HPDE6-E6E7 (cell line): ENCODE measurements around the gene COL6A2.
"Not testable (repeated sequence)": the region's sequence is repeated elsewhere in the genome, so short reads cannot be mapped to it uniquely, and the experiment has no call there.

Experiments used
- DNase-seq: peaks from one replicate; pipeline ENCODE4 v3.0.0; 2011; ENCODE audit warnings: missing footprints; ENCODE audit errors: extremely low spot score

Gene COL6A2

DNA sequence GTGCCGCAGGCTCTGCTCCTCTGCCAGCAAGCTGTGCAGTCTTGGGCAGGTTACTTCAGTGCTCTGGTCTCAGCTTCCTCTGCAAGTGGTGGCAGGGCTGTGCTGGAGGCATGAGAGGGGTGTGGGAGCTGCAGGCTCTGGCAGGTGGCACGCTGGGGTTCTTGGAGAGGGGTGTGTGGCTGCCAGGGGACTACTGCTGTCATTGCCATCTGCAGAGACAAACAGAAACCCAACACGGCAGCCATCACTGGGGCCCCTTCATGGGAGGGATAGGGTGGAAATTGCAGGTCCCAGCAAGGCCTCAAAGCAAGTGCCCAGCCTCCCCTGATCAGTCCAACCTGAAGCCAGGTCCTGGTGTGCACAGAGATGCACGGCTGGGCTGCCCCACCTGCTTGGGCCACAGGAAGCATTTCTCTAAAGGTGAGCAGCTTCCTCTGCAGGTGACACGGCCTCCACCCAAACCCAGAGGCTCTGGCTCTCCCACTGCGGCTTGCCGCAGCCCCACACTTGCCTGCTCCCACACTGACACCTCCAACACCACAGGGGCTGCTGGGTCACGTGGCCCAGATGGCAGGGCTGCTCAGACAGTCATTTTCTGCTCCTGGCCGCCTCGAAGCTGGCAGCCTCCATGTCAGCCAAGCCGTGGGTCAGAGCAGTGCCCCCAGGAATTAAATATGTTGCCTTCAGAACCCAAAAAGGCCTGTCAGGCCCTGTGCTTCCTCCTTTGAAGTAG, 4.1 kb upstream of the COL6A2 start:
- no peak for DNase-seq

DNA sequence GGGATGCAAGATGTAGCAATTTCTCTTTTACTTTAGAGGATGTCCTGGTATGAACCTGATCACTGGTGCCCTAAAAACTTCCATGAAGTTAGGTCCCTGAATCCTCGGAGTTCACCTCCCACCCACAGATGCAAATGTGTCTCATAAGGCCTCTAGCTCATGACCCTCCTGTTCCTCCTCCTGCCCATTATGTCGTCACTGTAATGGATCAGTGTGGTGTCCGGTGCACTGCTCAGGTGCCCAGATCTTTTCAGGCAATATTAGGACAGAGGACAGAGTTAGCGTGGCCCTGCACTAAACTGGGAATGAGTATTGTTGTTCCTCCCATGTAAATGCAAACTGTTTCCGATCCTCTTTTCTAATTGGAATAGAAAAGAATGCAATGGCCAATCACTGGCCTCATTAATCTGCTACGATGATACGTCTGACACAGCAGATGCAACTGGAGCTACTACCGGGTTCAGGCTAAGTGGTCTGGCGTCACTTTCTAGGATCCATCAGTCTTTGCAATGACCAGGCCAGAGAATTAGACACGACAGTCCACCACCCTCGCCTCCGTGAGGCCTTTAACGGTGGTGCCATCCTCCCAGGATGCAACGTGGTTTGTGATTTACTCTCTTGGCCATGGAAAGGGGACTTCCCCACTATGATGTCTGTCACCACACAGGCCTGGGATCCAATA, 3.4 kb upstream of the COL6A2 start:
- DNase-seq: no peak

DNA sequence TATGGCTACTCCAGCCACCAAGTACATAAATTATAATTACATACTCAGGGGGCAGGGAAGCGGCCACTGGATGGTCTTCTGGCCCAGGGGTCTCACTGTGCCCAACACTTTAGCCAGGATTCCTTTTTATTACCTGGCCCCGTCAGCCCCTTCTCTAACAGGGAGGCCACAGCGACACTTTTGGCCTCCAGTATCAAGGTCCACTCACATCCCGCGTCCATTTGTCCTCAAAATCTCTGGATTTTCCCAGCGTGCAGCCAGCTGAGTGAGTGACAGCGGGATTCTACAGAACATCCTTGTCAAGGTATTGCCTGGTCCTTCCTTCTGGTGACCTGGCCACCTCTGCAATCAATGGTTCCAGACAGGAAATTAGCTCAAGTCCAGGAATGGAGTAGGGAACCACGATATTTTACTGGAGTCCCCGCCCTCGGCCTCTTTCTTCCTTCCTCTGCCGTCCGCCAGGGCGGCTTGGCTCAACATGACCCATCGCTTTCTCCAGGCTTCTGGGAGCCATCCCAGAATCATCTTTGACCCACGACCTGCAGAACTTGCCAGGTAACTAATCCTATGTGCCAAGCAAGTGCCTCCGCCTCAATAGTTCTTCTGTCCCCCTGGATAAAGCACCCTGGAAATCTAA, 2.7 kb upstream of the COL6A2 start:
- DNase-seq: no peak

DNA sequence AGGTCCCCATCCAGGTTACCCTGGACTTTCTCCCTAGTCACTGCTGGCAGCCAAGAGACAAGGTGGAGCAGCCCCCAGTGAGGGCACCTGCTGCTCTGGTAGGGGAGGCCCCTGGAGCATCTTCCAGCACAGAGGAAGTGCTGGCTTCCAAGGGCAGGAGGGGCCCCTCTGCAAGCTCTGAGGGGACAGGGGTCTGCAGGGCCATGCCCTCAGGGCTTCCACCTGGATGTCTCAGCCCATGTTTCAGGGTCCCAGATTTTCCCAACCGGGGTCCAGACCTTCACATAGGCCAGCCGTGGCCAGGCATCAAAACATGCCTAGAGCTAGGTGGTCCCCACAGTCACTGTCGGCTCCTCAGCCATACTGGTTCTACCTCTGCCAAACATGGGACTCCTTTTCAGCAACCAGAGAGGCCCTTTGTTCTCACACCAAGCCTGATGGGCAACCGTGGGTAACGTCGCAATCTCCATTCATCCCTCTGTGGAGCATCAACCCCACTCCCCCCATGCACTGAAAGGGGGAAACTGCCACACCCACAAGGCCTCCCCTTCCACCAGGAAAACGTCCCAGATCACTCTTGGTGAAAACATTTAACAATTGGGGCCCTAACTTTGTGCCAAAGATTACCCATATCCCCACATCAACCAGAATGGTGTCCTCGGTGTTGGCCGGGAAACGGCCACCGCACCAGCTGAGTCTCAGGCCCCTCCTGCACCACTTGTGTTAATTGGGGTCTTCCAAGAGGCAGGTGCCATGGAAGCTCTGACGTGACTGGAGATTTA, 1.9 kb upstream of the COL6A2 start:
- DNase-seq: no peak

DNA sequence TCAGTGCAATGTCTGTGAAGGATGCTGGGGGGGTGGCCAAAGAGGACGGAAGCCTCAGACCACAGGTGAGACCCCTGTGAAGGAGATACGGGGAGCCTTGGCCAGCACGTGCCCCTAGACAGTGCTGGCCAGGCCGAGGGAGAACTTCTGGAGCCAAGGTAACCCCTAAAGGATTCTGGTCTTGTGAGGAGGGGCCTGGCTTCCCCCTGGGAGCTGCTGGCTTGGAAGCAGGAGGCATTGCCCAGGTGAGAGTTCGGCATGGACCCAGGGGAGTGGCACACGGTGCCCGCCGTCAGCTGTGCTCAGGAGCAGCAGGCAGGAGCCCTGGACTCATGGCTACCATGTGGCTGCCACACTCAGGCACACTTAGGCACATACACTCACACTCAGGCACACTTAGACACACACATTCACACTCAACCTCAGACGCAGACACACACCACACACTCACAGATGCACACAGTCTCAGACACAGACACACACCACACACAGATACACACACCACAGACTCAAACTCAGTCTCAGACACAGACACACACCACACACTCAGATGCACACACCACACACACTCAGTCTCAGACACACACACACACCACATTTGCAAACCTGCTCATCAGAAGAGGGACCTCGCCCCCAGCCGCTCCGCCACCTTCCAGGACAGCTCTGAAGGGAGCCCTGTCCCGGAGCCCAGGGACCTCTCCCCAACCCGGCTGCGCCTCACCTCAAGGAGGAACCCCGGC, 1.1 kb upstream of the COL6A2 start:
- DNase-seq: no peak

DNA sequence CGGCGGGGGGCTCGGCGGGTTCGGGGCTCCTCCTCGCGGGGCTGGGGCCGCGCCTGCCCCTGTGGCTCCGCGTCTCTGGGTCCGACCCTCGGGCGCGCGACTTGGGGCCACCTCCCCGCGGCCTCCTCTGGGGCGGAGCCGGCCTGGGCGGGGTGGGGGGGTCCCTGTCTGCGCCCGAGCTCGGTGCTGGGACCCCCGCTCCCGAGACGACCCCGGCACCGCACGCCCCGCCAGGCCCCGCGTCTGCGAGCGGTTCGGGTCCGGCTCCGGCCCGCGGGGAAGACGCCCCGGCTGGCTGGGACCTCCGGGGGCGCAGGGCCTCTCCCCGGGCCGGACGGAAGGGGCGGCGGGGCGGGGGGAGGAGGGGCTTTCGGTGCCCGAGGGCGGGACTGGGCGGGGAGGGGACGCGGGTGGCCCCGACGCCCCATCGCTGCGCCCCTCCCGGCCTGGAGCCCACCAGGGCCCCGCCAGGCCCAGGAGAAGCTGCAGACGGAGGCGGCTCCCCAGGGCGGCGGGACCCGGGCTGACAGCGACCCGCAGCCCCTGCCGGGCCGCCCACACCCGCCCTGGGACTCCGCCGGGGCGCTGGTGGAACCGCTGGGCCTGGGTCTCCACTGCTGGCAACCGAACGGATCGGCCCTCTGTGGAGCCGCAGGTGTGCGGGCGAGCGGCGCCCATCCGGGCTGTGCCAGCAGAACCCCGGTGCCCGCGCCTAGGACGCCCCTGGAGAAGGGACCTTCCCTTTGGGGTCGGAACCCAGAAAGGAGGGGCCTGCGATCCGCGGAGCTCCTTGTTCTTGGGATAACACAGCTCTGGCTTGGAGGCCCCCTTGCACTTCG, 610 bp downstream of the COL6A2 start:
- DNase-seq: no peak

DNA sequence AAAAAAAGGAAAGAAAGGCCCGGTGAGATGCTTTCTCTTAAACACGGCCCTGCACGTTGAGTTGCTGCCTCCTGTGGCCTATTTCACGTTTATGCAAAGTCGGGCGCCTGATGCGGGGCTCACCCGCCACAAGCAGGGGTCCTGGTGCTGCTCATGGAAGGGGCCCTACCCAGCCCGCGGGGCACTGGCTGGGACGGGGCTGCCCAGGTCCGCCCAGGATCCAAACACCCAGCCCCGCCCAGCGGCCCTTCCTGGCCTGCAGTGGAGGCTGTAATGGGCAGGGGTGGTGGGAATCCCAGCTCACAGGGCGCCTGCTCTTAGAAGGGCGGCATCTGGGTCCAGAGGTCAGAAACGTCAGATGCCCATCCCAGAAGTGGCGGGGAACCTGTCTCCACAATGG, 1.6 kb downstream of the COL6A2 start:
- no peak for DNase-seq

DNA sequence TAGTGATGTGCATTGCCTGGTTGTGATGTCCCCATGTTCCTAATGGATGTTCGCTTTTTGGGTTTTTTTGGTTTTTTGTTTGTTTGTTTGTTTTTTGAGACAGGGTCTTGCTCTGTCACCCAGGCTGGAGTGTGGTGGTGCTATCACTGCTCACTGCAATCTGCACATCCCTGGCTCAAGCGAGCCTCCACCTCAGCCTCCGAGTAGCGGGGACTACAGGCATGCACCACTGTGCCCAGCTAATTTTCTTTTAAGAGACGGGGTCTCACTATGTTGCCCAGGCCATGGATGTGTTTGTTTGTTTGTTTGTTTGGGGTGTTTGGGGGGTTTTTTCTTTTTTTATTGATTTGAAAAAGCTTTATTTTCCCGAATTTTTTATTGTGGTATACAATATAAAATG, 2.1 kb downstream of the COL6A2 start:
- DNase-seq: no peak

DNA sequence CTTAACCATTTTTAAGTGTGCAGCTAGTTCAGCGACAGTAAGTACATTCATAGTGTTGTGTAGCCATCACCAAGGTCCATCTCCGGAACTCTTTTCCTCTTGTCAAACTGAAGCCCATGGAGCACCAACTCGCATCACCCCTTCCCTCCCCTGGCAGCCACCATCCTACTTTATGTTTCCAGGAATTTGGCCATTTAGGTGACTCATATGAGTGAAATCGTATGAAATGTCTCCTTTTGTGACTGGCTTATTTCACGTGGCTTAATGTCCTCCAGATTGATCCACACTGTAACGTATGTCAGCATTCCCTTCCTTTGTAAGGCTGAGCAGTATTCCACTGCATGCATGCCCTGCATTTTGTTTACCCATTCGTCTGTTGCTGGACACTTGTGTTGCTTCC, 2.5 kb downstream of the COL6A2 start:
- no peak for DNase-seq

DNA sequence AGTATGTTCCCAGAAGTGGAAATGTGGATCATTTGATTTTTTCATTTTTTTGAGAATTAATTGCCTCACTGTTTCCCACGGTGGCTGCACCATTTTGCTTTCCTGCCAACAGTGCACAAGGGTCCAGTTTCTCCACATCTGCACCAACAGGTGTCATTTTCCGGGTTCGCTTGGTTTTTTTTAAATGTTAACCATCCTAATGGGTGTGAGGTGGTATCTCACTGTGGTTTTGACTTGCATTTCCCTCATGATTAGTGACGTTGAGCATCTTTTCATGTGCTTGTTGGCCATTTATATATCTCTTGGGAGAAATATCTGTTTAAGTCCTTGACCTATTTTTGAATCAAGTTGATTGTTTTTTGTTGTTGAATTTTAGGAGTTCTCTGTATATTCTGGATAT, 3.0 kb downstream of the COL6A2 start:
- DNase-seq: no peak

DNA sequence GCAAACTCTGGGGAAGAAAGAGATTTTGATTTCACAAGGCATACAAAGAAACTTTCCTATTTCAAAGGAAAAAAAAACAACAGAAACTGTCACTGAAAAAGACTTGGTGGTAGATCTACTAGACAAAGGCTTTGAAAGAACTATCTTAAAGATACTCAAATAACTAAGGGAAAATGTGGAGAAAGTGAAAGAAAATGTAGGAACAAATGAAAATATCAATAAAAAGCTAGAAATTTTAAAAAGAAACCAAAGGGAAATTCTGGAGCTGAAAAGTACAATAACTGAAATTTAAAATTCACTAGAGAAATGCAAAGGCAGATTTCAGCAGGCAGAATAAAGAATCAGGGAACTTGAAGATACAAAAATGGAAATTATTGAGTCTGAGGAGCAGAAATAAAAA, 6.2 kb downstream of the COL6A2 start:
- no peak for DNase-seq

DNA sequence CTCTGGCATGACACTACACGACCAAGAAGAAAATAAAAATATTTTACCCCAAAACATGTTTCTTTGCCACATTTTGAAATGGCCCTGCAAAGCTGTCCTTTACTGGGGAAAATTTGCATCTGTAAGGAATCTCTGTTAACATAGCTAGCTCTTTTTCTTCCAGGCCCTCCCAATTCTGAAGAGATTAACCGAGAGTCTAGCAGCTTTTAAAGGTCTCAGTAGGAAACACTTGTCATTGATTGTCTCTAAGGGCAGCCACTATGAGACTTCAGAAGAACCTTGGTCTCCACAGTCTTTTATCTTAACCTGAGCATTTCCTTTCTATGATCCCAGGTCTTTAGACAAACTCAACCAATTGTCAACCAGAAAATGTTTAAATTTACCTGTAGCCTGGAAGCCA, 9.5 kb downstream of the COL6A2 start:
- DNase-seq: not testable (repeated sequence)

DNA sequence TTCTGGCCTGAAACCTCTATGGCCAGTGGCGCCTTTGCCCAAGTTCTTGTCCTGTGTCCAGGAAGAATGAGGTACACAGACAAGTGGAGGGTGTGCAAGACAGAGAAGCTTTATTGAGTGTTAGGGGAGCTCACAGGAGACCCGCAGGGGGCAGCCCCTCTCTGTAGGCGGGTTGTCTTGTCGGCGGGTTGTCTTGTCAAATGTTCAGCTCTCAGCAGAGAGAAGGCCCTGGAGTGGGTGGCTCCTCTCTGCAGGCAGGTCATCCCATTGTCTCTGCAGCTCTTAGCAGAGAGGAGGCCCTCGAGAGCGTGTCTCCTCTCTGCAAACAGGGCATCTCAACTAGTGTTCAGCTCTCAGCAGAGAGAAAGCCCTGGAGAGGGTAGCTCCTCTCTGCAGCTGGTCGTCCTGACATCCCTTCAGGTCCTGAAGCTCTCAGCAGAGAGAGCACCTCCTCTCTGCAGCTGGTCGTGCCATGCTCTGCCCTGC, 11.0 kb downstream of the COL6A2 start:
- no peak for DNase-seq

DNA sequence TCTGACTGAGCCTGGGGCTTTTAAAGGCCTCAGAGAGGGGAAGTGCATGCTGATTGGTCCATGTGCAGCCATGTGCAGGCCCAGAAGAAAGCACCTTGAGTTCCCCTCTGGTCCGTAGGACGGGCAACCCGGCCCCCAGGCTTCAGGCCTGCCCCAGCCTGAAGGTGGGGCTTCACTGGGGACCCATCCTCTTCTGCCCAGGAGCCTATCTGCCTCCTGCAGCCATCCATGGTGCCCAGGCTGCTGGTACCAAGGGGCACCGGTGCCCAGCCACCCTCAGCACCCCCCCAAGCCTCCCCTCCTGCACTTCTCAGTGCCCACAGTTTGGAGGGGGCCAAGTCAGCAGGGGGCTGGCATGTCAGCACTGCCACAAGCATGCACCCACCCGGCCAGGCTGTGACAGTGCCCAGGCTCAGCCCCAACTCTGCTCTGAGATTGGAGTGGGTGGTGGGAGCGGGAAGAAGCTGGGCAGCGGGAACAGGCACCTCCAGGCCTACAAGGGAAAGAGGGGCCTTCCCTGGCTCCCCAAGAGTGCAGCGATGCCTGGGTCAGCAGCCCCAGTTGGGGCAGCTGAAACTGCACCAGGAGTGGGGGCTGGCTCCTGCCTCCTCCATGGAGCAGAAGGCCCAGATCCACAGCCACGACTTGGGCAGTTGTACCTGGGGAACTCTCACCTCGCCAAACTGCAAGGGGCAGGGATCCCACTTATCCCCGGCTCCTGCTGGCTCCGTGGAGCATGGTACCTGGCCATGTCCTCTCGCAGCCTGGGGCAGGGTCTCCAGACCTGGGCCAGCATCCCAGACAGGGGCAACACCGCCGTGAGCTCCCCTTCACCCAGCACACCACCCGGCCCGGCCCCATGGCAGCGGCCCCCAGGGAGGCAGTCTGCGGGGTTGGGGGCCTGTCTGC, 11.7 kb downstream of the COL6A2 start:
- no peak for DNase-seq

DNA sequence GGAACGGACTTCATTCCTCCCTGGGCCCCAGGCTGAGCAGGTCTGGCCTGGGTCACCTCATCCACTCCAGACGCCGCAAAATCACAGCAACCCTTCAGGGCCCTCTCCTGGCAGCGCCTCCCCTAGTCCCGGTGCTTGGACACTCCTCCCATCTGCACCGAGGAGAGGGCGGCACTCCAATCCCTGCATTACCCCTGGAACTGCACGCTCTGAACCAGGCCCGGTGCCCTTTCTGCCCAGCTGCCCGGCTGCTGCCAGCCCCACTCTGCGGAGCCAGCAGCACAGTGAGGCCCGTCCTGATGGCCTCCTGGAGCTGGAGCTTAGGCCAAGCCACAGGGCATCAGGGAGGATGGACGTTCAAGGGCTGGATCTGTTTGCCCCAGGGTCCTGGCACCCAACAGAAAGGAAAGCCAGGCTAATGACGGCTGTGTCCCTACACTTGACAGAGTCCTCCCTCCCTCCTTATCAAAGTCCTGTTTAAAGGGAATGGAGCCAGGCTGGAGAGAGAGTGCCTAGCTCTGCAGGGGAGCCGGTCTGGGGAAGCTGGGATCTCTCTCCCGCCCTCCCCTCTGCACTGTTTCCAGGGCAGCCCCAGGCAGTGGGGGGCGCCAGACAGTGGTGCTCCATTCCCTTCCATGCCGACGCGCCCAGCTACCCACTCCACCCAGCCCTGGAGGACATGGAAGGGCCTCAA, 12.7 kb downstream of the COL6A2 start:
- DNase-seq: no peak

DNA sequence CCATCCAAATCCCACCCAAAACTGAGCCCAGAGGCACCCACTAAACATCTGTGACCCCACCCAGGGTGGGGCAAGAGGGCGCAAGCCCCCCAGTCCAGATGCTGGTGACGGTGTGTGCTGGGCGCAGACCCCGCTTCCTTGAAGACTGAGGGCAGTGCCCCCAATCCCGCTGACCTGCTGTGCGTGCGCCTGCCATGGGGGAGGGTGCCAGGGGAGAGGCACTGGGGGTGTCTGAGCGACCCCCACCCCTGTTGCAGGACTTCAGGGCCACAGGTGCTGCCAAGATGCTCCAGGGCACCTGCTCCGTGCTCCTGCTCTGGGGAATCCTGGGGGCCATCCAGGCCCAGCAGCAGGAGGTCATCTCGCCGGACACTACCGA, 13.3 kb downstream of the COL6A2 start:
- DNase-seq: no peak

DNA sequence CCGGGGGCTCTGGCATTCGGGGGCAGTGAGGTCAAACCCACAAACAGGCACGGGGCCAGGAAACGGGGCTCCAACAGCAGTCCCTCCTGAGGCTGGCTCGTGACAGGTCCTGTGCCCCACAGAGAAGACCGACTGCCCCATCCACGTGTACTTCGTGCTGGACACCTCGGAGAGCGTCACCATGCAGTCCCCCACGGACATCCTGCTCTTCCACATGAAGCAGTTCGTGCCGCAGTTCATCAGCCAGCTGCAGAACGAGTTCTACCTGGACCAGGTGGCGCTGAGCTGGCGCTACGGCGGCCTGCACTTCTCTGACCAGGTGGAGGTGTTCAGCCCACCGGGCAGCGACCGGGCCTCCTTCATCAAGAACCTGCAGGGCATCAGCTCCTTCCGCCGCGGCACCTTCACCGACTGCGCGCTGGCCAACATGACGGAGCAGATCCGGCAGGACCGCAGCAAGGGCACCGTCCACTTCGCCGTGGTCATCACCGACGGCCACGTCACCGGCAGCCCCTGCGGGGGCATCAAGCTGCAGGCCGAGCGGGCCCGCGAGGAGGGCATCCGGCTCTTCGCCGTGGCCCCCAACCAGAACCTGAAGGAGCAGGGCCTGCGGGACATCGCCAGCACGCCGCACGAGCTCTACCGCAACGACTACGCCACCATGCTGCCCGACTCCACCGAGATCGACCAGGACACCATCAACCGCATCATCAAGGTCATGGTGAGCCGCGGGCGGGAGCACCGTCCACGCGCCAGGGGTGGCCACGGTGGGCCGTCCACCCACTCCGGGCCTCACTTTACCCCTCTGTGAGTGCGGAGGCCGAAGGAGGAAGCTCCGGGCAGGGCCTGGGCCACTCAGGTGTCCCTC, 14.2 kb downstream of the COL6A2 start:
- no peak for DNase-seq

DNA sequence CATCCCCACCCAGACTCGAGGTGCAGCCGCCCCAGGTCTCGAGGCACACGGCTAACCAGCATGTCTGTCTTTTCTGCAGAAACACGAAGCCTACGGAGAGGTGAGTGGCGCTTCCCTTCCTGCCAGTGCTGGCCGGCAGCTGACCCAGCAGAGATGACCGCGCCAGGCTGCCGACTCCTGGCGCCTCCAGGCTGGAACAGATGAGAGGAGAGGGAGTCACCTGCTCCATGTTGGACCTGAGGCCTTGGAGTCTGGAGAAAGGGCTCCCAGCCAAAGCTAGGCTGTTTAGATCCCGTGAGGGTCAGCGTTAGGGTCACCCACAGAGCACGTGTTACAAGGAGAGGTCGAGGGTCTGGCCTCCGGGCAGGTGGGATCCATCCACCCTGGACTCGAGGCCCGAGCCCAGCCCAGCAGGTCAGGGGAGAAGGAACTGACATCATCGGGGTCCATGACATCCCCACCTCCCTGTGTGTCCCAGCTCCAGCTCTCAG, 14.9 kb downstream of the COL6A2 start:
- DNase-seq: no peak
